Peyer's patch (tissue), 4 donors: ENCODE results near the gene ZNF782. TPM values are rescaled to one million over a fixed set of nuclear protein-coding genes. Genes with fewer than 3 reads are reported as not detected.

ENCODE experiments used
- DNase-seq, 3 donors: peaks; one replicate each; pipeline ENCODE4 v3.0.0-alpha.2; 2017 to 2019
- H3K27ac ChIP-seq, 4 donors: fragments of 200-600 bp; sonication (generic); one replicate each; pipeline ENCODE4 v1.5.1; 2016 to 2019
- H3K27me3 ChIP-seq, 2 donors: fragments of 200-600 bp; sonication (generic); one replicate each; pipeline ENCODE4 v1.5.1; 2019
- H3K36me3 ChIP-seq, 3 donors: fragments of 200-600 bp; sonication (generic); one replicate each; pipeline ENCODE4 v1.5.1; 2016 to 2019
- H3K4me1 ChIP-seq, 4 donors: fragments of 200-600 bp; sonication (generic); one replicate each; pipeline ENCODE4 v1.5.1; 2016 to 2019
- H3K4me3 ChIP-seq, 4 donors: fragments of 200-600 bp; sonication (generic); 1 replicate in 3 of 4; 2 replicates in 1 of 4; pipeline ENCODE4 v1.5.1; 2016 to 2019; ENCODE audit warnings: mild to moderate bottlenecking in 1 of 4
- H3K9me3 ChIP-seq, 4 donors: fragments of 200-600 bp; sonication (generic); one replicate each; pipeline ENCODE4 v1.5.1; 2016 to 2019; ENCODE audit warnings: mild to moderate bottlenecking in 1 of 4
- POLR2A ChIP-seq, 2 donors: fragments of 450-650 bp; IDR thresholded peaks; one replicate each; pipeline ENCODE4 v1.5.1; 2017; ENCODE audit warnings: antibody characterized with exemption in 2 of 2, mild to moderate bottlenecking in 2 of 2, moderate library complexity in 2 of 2
- total RNA-seq, 4 donors: library from RNA; depleted of rRNA; stranded (reverse); fragments of >200 nt; gene quantifications; one replicate each; pipeline ENCODE4 v1.1.0, GENCODE V29; 2016
- TF ChIP-seq, protein P1 (sequence below), 6 experiments: fragments of 450-650 bp in 4 of 6; fragments of 200-600 bp in 2 of 6; sonication (generic) in 1 of 6; IDR thresholded peaks; one replicate each; pipeline ENCODE4 v1.5.1; 2017 to 2019; ENCODE audit warnings: antibody characterized with exemption in 6 of 6, mild to moderate bottlenecking in 3 of 6, moderate library complexity in 1 of 6

ZNF782 gene
- total RNA-seq, 4 donors from 2014 or later, result 13.0 to 24.5 (median 20.2) TPM

DNA sequence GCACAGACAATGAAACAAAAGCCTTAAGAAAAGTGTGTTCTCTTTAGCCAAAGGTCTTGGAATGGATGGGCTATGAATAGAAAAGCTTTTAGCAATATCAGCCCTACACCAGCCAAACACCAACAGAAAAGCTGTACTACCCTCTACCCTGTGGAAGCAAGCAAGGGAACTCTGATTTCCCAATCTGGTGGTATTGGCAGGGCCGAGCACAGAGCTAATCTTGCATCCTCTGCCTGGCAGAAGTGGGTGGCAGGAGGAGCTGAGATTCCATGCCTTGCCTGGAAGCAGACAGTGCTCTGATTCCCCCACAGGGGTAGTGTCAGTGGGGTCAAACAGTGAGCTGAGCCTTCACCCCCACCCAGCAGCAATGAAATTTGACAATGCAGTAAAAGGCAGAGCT, 29.6 kb upstream of the ZNF782 start:
- Histone ChIP-seq H3K4me3 (no peak overlapping the region), H3K27me3 (no peaks in the 10 kb centered on the region), H3K36me3 (no peaks in the 10 kb centered on the region), H3K4me1 (no peaks in the 10 kb centered on the region), H3K9me3 (no peaks in the 10 kb centered on the region), H3K27ac (no peak overlapping the region)
- TF ChIP-seq POLR2A (IDR thresholded peaks at IDR 0.05), result no peak
- TF ChIP-seq, protein P1, sequence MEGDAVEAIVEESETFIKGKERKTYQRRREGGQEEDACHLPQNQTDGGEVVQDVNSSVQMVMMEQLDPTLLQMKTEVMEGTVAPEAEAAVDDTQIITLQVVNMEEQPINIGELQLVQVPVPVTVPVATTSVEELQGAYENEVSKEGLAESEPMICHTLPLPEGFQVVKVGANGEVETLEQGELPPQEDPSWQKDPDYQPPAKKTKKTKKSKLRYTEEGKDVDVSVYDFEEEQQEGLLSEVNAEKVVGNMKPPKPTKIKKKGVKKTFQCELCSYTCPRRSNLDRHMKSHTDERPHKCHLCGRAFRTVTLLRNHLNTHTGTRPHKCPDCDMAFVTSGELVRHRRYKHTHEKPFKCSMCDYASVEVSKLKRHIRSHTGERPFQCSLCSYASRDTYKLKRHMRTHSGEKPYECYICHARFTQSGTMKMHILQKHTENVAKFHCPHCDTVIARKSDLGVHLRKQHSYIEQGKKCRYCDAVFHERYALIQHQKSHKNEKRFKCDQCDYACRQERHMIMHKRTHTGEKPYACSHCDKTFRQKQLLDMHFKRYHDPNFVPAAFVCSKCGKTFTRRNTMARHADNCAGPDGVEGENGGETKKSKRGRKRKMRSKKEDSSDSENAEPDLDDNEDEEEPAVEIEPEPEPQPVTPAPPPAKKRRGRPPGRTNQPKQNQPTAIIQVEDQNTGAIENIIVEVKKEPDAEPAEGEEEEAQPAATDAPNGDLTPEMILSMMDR (IDR thresholded peaks at IDR 0.05), result no peak
- no peak for DNase-seq

DNA sequence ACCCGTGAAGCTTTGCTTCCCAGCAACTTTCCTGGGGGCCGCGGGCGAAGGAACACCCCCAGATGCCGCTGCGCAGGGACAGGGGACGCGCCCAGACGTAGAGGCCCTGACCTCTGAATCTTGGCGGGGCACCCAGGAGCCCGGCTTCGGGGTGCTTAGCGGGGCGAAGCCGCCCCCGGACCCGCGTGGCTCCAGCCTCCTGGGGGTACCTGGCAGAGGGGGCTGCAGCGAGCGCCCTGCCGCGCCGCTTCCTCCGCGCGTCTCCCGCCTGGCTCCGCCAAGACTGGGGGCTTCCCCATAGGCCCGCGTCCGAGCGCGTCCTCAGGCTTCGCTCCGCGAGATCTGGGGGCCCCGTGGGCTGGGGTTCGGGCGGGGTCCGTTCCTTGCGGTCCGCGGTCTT, 23.0 kb upstream of the ZNF782 start:
- TF ChIP-seq, protein P1 (IDR thresholded peaks at IDR 0.05), result no peak
- TF ChIP-seq POLR2A (IDR thresholded peaks at IDR 0.05), result no peak
- H3K9me3 ChIP-seq, result no peaks in the 10 kb centered on the region
- no peaks in the 10 kb centered on the region for H3K36me3 ChIP-seq
- H3K27ac ChIP-seq, result no peak overlapping the region
- H3K4me1 ChIP-seq, result peaks cover 0 to 19% (median 3%) of the 10 kb centered on the region in 4 donors
- H3K27me3 ChIP-seq, result peaks cover 0 to 6% of the 10 kb centered on the region in 2 donors
- H3K4me3 ChIP-seq, result no peak overlapping the region
- DNase-seq, result no peak

DNA sequence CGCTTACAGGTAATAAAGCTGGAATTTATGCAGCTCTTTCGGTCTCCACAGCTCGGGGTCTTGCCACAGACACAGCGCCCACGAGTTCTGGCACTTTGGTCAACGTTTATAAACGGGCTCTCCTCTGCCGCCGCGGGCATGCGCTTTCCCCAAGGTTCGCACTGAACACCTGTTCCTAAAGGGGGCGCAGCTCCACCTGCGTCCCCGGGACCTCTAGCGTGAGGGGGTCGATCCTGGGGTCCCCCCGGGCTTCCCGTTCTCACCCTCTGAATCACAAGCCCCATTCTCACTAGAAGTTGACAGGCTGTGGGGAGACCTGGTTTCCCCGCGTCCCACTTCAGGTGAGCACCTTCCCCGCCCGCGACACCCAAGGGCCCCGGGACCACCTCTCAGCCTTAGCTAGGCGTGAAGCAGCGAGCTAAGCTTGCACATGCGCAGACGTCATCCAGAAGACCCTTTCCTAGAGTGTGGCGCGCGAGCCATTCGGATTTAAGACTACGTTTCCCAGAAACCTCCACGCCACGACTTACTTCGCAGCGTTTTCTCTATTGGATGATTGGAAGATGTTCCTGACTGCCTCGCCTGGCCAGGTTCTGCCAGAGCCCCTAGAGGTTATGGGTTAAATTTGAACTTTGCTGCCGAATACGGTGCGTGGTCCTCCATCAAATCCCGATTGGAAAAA, 21.3 kb upstream of the ZNF782 start:
- peak; percentile 42 to 82 (median 75) for DNase-seq
- H3K4me3 ChIP-seq, result peak overlapping the region; percentile 31 to 56 (median 46)
- no peaks in the 10 kb centered on the region for H3K9me3 ChIP-seq
- peaks cover 0 to 19% (median 3%) of the 10 kb centered on the region in 4 donors for H3K4me1 ChIP-seq
- H3K36me3 ChIP-seq, result no peaks in the 10 kb centered on the region
- H3K27ac ChIP-seq, result peak overlapping the region; percentile 57 to 88 (median 76)
- TF ChIP-seq POLR2A (IDR thresholded peaks at IDR 0.05), result no peak
- TF ChIP-seq, protein P1 (IDR thresholded peaks at IDR 0.05), result peak in 3 of 6 experiments; percentile 8 to 18 (median 10)
- H3K27me3 ChIP-seq, result peaks cover 0 to 6% of the 10 kb centered on the region in 2 donors

DNA sequence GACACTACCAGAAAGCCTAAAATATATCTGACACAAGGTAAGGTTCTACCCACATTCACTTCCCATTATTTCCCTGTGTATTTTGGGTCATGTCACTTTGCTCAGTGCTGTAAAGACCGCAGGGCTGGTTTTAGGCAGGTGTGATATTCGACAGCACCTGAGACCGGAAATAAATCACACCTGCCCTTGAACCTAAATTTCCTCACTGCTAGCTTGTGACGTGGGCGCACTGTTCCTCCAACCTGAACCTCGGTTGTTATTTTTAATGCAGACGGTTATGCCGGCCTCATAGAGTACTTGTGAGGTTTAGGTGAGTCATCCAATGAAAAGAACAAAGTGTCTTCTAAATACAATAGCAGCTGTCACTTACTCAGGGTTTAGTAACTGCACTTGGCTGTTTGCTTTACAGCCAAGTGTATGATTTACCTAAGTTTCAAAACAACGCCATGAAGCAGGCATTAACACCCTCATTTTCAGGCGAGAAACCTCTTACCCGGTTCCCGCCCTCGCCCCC, 20.7 kb upstream of the ZNF782 start:
- Histone ChIP-seq H3K36me3 (no peaks in the 10 kb centered on the region), H3K9me3 (no peaks in the 10 kb centered on the region), H3K4me3 (peak overlapping the region; percentile 31 to 56 (median 46)), H3K27me3 (peaks cover 0 to 6% of the 10 kb centered on the region in 2 donors), H3K4me1 (peaks cover 0 to 19% (median 3%) of the 10 kb centered on the region in 4 donors), H3K27ac (peak overlapping the region; percentile 57 to 88 (median 76))
- TF ChIP-seq, protein P1 (IDR thresholded peaks at IDR 0.05), result no peak
- TF ChIP-seq POLR2A (IDR thresholded peaks at IDR 0.05), result peak; percentile 57 to 85
- DNase-seq, result peak; percentile 36 to 87 (median 65)

DNA sequence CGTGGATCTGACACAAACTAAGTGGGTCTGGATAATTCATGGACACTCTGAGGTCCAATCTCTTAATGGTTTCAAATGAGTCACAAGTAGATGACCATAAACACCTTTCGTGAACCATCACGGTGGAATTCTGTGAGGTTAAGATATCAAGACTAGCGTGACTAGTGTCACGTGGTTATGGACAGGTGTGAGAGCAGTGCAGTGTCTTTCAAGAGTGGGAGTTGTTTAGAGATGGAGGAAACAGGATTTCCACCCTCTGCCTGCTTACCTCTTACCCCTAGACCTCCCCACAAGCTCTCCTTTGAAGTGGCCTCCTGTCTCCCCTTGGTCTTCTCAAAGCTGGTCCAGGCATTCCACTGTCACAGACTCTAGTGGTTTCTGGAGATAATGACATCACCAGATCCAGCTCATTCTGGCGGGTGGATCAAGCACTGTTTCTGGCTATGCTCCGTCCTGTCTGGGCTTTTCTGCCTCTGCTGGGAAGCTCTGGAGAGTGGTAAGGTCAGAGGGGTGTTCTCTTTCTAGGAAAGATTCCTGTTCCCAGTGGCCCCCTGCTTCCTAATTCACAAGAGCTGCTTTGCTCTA, 20.0 kb upstream of the ZNF782 start:
- Histone ChIP-seq H3K36me3 (no peaks in the 10 kb centered on the region), H3K27me3 (peaks cover 0 to 6% of the 10 kb centered on the region in 2 donors), H3K4me1 (peaks cover 0 to 21% (median 3%) of the 10 kb centered on the region in 4 donors), H3K4me3 (no peak overlapping the region), H3K27ac (peak overlapping the region in 3 of 4 donors; percentile 73 to 88 (median 80)), H3K9me3 (no peaks in the 10 kb centered on the region)
- no peak for TF ChIP-seq POLR2A (IDR thresholded peaks at IDR 0.05)
- TF ChIP-seq, protein P1 (IDR thresholded peaks at IDR 0.05), result no peak
- DNase-seq, result no peak
